GM18907 (cell line): ENCODE data around the gene PEX5L.
"Not testable (repeated sequence)": the region's sequence is repeated elsewhere in the genome, so short reads cannot be mapped to it uniquely, and the experiment has no call there.

Experiments
- ATAC-seq: cut with Tn5 transposase; IDR thresholded peaks from one replicate; pipeline ENCODE4 v1.9.1; 2021; ENCODE audit warnings: mild to moderate bottlenecking, moderate library complexity; ENCODE audit not compliant: unreplicated experiment

PEX5L gene

DNA sequence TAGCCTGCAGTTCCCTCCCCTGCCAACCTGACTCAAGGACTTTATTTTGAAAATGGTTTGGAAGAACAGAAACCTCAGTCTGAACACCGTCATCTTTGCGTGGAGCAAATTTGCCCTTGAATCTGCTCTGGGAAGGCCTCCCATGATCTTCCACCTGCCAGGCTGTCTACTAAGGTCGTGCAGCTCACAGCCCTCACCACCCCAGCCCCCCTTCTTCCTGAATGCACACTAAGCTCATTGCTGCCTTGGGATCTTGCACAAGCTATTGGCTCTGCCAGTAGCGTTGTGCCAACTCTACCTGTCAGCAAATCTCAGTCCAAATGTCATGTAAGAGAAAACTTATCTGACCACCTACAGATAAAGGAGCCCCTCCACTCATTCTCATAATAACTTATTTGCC is 242.4 kb downstream of the PEX5L start:
- ATAC-seq, result no peak

DNA sequence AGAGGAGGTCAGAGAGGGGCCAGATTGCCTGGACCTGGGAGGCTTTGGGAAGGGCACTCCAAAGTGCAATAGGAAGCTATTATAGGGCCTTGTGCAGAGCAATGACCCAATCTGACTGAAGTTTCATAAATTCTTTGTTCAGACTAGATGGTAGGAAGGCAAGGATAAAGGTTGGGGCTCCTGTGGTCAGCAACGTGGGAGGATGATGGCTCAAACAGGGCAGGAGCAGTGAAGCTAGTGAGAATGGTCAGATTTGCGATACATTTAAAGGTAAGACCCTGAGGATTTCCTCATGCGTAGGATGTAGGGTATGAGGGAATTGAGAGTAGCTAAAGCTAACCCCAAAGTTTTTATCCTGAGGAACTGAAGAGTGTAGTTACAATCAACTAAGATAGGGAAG is 244.9 kb downstream of the PEX5L start:
- no peak for ATAC-seq

DNA sequence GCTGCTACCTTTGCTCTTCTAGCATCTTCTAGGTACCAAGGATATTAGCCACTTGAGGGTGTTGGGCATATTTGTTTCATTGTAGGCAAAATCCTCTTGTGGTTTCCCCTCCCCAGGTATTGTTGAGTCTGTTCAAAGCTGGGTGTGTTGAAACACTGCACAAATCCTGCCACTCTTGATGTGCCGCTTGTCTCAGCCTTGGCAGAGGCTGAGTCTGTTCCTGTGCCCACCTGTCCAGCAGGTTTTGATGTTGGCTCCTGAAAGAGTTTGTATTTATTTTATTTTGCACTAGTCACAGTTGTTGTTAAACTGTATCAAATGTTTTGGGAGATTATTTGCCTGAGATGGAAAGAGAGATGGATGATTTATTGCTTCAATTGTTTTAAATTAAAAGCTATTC is 247.7 kb downstream of the PEX5L start:
- no peak for ATAC-seq

DNA sequence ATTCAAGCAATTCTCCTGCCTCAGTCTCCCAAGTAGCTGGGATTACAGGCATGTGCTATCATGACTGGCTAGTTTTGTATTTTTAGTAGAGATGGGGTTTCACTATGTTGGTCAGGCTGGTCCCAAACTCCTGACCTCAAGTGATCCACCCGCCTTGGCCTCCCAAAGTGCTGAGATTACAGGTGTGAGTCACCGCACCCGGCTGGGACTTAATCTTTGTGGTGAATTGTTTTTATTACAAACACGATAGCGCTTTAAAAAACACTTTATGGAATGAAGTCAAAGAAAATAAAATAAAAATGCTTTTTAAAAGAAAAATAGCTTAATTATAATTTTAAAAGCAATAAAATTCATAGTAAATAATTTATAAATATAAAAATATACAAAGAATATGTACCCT is 253.9 kb downstream of the PEX5L start:
- ATAC-seq, result not testable (repeated sequence)

DNA sequence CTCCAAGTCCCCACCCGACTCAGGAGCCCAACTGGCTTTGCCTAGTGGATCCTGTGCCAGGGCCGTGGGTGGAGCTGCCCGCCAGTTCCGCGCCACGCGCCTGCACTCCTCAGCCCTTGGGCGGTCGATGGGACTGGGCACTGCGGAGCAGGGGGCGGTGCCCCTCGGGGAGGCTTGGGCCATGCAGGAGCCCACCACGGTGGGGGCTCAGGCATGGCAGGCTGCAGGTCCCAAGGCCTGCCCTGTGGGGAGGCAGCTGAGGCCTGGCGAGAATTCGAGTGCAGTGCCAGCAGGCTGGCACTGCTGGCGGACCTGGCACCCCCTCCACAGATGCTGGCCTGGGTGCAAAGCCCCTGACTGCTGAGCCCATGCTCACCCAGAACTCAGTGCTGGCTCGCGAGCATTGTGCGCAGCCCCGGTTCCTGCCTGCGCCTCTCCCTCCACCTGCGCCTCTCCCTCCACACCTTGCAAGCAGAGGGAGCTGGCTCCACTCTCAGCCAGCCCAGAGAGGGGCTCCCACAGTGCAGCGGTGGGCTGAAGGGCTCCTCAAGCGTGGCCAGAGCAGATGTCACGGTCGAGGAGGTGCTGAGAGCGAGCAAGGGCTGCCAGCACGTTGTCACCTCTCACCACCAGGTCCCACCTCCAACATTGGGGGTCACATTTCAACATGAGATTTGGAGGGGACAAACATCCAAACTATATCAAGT is 261.2 kb downstream of the PEX5L start:
- no peak for ATAC-seq

DNA sequence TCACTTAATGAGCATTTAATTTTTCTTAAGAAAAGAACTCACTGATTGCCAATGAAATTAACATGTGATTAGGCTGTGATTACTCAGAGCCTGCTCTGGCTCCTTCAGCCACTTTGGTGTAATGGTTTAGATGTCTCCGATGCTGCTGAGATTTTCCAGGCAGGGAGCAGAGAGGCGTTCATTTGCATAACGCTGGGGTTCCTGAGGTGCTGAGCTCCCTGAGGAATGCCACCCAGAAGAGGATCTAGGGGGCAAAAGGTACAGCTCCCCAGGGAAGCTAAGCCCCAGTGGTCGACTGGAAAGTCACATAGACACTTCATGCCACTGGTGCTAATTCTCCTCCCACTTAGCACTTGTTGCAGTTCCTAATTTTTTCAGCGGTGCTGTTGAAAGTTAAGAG is 264.4 kb downstream of the PEX5L start:
- no peak for ATAC-seq

DNA sequence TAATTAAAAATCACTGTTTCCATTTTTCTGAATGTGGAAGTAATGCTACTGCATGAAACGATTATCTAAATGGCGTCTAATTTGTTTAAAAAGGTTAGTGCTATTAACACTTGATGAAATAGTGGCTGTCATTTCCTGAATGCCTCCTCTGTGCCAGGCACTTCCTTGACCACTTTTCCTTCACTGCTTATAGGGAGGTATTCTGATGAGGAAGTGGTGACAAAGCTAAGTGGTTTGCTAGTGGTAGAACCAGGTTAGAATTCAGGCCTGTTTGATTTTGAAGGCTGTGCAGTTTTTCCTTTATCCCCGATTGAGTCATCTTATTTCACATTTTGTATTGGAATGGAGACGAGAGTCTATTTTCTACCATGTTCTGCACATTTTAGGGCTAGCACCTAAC is 264.9 kb downstream of the PEX5L start:
- ATAC-seq, result no peak

DNA sequence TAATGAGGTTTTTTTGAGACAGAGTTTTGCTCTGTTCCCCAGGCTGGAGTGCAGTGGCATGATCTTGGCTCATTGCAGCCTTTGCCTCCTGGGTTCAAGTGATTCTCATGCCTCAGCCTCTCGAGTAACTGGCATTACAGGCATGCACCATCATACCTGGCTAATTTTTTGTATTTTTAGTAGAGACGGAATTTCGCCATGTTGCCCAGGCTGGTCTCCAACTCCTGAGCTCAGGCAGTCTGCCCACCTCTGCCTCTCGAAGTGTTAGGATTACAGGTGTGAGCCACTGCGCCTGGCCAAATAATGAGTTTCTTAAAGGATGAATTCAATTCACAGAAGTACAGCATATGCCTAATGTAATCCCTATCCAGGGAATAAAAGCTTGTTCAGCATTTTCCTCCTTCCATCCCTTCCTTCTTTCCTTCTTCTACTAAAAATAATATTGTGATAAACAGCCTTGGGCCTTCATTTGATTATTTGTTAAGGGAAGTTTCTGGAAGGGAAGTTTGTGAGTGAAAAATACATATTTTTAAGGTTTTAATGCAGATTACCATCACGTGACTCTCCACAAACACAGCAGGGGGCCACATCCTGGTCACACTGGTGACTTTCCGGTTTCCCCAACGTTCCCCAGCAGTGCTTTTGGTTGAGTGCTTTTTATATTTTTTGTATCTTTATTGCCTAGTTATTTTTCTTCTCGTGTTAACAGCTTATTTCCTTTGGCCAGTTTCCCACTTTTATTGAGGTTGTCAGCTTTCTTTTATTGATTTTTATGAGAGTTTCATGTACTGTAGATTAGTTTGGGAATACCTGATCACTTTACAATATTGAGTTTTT is 267.1 kb downstream of the PEX5L start:
- ATAC-seq, result no peak

DNA sequence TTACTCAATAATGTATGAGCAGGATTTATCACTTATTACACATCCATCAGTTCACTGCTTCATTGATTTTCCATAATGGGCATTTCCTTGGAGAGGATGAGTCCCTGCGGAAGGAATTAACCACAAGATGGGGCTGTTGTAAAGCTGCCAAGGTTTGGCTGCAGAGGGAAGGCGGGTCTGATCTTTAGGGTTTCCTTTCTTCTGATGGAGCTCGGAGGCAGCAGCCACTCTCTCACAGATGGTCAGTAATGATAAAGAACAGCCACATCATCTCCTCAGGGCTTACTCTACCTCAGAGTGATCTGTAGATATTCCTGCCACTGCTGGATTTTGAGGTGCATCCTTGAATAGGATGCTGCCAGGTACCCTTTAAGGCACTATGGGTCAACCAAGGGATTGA is 268.7 kb downstream of the PEX5L start:
- no peak for ATAC-seq

DNA sequence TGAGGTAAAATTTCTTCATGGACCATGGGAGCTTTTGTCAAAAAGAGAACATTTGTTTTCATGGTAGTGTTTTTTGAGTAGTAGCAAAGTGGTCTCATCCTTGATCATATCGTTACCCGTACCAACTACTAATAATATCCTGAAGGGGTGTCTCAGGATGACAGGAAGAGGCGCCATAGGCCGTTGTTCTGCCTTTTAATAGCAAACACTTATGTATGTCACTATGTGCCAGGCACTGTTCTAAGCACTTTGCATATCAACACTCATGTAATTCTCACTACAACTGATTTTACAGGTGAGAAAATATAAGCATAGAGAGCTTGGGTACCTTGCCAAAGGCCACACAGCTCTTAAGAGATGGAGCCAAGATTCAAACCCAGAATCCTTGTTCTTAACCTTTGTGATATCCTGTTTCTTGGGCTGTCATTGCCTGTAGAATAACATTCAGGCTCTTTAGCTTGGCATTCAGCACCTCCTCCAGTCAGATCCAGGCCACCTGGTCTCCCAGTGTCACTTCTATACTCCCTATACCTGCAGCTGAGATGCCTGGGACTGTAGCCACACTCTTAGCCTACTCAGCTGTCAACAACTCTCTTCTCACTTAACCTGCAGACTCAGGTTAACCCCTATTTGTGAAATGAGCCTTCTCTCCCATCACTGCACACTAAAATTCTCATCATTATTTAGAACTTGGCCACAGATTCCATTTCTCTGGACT is 270.2 kb downstream of the PEX5L start:
- no peak for ATAC-seq

DNA sequence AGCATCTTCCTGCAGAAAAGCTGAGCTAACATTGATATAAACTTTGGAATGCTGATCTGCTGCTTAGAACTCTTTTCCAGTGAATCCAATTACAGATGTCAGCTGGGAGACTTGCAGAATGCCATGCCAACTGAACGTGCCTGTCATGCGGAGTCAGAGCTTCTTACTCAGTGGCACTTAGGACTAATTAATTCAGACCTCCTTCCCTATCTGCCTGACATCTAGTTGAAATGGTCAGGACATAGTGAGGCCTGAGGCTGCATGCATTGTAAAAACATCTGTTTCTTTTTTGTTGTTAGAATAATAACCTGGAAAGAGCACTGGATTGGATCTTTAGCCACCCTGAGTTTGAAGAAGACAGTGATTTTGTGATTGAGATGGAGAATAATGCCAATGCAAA is 271.3 kb downstream of the PEX5L start:
- no peak for ATAC-seq

DNA sequence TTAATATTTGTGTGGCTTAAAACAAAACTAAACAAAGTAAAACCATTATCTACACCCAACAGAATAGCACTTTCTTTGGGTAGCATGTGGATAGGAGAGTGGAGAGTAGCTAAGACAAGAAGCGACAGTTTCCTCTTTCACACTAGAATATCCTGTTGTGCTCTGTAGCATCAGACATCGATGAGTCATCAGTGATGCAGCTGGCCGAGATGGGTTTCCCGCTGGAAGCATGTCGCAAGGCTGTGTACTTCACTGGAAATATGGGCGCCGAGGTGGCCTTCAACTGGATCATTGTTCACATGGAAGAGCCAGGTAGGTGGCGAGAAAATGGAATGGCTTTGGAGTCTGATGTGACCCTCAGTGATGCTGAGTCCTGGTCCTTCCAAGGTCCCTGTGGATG is 275.8 kb downstream of the PEX5L start:
- ATAC-seq, result no peak

DNA sequence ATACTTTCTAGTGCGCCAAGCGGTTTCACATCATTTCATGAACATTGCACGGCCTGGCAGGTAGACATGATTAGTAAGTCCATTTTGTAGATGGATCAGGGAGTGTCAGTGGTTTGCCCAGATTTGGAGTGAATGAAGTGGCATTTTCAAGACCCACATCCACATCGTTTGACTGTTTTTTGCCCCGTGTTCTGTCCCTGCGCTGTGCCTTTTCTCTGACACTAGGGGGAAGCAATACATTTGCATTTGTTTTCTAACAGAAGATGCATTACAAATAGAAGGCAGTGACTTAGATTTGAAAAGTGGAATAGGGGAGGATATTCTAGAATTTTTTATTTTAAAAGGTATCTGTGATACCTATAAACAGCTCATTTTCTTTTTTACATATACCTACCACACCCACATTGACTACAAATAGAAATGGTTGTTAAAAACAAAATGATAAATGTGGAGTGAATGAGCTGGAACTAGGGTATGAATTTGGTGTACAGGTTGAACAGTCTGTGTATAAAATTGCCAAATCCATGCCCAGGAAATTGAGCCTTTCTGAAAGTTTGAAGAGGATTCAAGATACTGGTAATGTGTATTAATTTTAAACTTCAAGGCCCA is 285.9 kb downstream of the PEX5L start:
- peak; percentile 63 for ATAC-seq

DNA sequence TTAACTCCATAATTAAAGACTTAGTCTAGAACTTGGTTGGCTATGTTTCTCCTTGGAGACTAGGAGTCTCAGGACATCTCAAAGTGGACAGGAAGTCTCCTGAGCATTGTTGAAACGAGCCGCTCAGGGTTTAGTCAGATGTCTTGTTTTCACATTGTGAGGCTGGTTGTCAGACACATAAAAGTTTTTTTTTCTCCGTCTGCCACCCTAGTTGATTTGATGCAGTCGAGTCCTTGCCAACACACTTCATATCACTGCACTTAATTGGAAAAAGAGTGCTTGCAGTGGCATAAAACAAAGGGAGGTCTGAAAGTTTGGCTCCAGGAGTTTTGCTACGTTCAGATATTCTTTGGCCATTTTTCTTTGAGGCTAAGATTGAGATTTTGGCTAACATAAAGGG is 291.0 kb downstream of the PEX5L start:
- ATAC-seq, result no peak

DNA sequence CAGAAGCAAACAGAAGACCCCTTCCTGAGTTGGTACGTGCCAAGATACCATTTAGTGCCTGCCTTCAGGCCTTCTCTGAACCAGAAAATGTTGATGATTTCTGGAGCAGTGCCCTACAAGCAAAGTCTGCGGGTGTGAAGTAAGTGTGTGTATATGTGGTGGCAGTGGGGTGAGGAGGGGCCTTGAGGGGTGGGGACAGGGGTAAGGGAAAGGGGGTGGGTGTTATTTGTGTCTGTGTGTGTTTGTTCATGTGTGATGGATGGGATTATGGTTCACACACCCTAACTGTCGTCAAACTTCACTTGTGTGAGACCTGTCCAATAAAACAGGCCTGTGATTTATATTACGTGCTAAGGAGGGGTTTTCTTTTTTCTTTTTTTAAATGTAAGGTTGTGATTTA is 291.7 kb downstream of the PEX5L start:
- no peak for ATAC-seq
